ENCODE results near the gene EHMT1.
"Not testable (repeated sequence)": the region's sequence is repeated elsewhere in the genome, so short reads cannot be mapped to it uniquely, and the experiment has no call there.

EHMT1 gene

DNA sequence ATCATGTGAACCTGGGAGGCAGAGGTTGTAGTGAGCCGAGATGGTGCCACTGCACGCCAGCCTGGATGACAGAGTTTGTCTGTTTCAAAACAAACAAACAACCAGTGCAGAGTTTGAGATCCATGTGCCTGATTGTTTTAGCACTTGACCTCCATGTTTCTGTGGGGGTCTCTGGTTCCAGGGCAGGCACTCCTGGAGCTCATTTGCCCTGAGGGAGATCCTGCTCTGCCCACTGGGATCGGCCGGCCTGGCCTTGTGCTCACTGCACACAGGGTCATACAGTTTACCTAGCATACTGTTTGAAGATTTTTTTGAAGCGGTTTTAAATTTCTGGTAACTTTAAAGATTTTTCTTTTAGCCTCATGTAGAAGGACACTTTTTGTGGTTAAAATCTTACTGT is 78.4 kb downstream of the EHMT1 start:
- DNase-seq, result no peak

DNA sequence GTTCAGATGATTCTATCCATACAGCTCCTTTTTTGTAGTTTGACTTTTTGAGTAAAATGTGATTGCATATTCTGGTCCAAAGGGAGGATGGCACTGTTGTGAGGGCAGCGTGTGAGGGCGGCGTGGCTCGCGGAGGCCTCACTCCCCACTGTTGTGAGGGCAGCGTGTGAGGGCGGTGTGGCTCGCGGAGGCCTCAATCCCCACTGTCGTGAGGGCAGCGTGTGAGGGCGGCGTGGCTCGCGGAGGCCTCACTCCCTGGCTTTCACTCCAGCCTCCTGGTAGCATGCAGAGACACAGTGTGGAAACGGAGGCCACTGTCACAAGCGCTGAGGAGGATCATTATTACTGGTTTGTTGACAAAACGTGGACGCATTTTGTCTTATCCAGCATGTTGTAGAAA is 79.0 kb downstream of the EHMT1 start:
- no peak for DNase-seq

DNA sequence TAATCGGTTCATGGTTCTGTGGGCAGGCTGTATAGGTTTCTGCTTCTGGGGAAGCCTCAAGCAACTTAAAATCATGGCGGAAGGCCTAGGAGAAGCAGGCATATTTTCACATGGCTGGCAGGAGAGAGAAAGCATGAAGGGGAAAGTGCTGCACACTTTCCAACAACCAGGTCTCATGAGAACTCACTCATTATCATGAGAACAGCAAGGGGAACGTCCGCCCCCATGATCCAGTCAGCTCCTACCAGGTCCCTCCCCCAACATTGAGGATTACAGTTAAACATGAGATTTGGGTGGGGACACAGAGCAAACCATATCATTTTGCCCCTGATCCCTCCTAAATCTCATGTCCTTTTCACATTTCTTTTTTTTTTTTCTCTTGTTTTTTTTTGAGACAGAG is 82.1 kb downstream of the EHMT1 start:
- DNase-seq, result no peak

DNA sequence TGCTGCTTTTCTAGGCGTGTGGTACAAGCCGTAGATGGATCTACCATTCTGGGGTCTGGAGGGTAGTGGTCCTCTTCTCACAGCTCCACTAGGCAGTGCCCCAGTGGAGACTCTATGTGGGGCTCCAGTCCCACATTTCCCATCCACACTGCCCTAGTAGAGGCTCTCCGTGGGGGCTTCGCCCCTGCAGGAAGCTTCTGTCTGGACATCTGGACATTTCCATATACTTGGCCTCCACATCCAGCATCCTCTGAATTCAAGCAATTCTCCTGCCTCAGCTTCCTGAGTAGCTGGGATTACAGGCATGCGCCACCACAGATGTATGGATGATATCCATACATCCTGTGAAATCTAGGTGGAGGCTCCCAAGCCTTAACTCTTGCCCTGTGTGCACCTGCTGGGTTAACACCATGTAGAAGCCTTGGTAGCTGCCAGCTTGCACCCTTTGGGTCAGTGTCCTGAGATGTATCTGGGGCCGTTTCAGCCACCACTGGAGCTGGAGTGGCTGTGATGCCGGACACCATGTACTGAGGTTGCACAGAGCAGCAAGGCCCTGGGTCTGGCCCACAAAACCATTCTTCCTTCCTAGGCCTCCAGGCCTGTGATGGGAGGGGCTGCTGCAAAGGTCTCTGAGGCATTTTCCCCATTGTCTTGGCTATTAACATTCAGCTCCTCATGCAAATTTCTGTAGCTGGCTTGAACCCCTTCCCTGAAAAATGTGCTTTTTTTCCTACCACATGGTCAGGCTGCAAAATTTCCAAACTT is 84.0 kb downstream of the EHMT1 start:
- DNase-seq, result no peak

DNA sequence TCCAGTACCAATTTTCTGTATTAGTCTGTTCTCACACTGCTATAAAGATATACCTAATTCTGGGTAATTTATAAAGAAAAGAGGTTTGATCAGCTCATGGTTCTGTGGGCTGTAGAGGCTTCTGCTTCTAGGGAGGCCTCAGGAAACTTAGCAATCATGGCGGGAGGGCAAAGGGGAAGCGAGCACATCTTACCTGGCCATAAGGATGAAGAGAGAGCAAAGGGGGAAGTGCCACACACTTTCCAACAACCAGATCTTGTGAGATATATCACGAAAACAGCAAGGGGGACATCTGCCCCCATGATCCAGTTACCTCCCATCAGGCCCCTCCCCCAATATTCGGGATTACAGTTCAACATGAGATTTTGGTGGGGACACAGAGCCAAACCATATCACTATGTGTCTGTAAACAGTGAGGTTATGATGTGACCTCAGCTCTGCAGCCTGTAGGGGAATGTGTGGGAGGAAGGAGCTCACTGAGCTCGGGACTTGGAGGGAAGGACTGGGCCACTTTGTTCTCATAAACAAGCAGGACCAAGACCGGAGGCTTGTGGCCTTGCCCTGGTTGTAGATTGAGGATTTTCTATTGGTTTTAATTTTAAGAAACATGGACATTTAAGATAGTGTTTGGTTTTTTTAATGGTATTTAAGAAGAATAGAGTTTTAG is 85.2 kb downstream of the EHMT1 start:
- no peak for DNase-seq

DNA sequence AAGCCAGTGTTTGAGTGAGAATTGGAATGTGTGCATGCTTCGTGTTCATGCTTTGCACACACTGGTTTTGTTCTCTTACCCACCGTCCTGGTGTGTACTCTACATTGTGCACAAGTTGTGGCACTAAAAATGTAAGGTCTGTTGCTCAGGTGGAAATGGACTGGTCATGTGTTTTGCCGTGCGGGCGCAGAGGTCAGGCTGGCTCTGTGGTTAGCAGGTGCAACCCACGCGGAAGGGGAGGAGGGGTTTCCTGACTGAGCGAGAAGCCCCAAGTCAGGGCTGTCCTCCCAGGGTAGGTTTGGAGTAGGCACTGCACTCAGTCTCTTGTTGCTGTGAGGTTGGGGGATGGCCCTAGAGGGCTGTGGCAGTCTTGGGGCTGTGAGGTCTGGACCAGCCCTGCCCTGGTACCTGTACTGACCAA is 86.6 kb downstream of the EHMT1 start:
- DNase-seq, result no peak

DNA sequence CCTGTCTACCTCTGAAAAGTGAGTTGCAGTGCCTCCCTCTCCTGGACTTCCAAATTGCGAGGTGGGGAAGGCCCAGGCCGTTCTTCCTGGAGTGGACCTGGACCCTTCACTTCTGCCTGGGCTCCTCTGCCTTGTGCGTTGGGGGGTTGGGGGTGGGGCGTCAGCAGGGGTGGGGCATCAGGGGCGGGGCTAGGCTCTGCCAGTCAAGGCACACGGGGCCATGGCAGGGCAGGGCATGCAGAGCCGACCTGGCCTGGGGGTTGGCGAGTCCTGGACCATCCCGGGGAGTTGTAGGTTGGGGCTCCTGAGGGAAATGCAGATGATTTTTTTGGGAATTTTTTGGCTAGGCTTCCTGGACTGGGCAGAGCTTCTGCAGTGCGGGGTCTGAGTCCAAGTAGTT is 87.1 kb downstream of the EHMT1 start:
- no peak for DNase-seq

DNA sequence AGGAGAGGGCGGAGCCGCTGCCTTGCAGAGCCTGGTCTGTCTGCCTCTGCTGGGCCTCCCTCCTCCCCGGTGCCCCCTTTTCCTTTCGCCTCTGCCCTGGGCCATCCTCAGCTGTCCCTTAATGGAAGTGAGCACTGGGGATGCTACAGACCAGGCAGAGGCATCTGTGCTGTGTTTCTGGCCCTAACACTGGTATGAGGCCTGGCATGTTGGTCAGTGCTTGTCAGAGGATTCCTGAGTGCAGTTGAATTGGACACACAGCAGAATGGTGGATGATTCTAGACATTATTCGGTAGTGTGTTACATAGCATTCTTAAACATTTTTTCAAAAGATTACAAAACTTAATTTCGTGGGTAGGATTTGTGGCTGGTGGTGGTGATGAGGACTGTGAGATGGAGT is 88.6 kb downstream of the EHMT1 start:
- no peak for DNase-seq

DNA sequence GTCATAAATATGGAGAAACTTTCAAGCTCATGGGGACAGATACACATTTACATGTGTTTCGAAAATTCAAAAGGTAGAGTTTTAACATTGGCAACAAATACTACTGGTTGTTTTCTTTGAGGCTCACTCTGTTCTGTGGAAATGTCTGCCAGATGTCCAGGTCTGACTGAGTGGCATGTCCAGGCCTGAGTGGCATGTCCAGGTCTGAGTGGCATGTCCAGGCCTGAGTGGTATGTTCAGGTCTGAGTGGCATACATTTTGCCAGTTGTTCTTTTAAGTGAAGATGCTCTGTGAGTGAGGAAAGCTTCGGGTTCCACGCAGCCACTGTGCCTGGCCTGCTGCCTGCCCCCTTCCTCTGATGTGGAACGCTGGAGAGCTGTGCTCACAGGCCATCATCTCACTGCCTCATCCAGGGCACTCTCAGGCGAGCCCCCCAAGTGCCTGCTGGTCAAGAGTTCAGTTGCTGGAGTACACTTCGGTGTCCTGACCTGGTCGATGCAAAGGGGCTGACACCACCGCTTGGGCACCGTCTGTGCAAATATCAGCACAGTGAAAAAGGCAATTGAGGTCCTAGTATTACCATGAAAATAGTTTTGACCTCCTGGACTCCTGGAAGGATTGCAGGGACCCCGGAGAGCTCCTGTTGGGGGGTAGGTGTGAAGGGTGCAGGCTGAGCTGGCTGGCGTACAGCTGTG is 89.9 kb downstream of the EHMT1 start:
- no peak for DNase-seq

DNA sequence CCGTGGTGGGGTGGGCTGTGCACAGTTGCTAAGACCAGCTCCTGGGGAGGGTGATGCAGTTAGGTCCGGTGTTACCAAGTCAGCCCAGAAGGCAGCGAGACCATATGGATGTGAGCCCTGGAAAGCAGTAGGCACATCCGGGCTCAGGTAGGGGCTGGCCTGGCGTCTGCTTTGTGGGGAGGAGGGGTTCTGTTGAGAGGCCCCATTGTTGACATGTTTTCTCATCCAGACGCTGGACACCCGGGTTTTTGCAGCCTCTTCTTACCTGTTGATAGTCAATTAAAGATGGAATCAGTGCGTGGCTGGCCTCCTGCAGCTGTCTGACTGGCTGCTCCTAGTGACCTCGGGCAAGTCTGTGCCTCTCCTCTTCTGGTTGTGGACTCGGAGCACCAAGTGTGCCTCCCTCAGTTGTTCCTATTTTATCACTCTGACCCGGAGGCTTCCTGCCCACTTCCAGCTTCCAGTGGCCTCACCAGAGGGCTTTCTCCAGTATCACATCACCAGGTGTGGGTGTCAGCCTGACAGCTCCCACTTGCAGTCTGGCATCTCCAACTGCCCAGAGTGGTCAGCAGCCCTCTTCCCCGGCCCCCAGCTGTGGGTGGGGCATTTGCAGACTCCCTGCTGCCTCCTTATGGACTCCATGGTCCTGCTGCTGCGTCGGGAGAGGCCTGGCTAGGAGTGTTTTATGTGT is 90.8 kb downstream of the EHMT1 start:
- no peak for DNase-seq

DNA sequence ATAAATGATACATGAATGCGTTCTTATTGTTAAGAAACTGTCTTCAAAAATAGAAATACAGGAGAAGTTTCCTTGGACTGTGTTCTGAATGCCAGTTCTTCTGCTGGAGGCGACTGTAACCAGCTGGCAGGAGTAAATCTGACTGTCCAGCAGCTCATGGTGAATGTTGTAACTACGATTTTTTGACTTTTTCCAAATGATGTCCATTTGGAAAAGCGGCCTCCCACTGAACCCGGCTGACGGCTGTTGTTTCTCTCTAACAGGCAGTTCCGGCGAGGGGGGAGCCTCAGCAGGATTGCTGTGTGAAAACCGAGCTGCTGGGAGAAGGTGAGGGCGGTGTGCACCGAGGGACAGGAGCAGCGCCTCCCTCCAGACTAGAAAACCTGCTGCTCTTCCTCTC is 91.9 kb downstream of the EHMT1 start:
- DNase-seq, result no peak

DNA sequence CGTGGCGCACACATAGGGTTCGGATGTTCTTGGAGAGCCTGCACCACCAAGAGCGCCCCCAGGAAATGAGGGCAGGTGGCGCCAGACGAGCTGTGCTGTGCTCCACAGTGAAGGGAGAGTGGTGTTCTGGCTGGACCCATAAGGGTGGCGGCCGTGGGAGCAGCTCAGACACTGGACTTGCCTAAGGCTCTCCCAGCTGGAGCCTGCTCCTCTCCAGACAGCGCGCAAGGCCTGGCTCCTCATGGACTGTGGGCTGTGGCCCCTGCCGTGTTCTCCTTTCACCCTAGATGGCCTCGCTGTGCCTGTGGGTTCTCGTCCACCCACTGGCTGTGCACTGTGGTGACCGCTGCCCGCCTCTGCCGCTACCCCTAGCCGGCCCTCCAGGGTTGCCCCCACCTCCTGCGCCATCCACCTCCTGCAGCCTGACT is 92.9 kb downstream of the EHMT1 start:
- no peak for DNase-seq

DNA sequence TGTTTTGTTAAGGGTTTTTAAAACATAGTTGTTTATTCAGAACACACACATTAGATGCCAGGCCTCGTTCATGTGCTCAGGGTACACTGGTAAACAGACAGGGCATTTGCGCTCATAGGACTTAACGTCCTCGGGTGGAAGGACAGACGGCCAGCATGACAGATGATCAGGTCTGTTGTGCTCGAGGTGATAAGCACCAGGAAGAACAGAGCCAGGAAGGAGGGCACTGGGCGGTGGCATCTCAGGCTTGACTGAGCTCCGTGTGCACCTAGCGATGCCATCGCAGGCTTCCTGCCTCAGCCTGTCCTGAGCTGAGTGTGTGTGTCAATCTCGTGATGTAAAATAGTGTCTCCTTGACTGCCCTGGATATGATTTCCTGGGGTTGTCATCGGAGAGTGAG is 96.5 kb downstream of the EHMT1 start:
- no peak for DNase-seq

DNA sequence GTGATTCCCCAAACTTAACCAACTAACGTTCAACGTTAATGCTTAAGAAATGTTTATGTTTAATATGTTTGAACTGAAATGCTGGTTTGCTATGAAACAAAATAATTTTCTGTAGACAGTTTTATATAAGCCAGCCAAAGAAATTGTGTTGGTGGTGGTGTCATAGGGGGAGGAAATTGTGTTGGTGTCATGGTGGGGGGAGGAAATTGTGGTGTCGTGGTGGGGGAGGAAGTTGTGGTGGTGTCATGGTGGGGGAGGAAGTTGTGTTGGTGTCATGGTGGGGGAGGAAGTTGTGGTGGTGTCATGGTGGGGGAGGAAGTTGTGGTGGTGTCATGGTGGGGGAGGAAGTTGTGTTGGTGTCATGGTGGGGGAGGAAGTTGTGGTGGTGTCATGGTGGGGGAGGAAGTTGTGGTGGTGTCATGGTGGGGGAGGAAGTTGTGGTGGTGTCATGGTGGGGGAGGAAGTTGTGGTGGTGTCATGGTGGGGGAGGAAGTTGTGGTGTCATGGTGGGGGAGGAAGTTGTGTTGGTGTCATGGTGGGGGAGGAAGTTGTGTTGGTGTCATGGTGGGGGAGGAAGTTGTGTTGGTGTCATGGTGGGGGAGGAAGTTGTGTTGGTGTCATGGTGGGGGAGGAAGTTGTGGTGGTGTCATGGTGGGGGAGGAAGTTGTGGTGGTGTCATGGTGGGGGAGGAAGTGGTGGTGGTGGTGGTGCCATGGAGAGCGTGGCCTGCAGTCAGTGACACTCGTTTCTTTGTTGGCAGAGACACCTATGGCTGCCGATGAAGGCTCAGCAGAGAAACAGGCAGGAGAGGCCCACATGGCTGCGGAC is 97.3 kb downstream of the EHMT1 start:
- not testable (repeated sequence) for DNase-seq

DNA sequence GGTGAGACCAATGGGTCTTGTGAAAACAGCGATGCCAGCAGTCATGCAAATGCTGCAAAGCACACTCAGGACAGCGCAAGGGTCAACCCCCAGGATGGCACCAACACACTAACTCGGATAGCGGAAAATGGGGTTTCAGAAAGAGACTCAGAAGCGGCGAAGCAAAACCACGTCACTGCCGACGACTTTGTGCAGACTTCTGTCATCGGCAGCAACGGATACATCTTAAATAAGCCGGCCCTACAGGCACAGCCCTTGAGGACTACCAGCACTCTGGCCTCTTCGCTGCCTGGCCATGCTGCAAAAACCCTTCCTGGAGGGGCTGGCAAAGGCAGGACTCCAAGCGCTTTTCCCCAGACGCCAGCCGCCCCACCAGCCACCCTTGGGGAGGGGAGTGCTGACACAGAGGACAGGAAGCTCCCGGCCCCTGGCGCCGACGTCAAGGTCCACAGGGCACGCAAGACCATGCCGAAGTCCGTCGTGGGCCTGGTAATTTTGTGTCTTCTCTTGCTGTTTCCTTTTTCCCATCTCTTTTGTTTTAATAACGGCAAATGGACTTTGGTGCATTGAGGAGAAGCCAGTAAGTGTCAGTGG is 98.0 kb downstream of the EHMT1 start:
- DNase-seq, result no peak

DNA sequence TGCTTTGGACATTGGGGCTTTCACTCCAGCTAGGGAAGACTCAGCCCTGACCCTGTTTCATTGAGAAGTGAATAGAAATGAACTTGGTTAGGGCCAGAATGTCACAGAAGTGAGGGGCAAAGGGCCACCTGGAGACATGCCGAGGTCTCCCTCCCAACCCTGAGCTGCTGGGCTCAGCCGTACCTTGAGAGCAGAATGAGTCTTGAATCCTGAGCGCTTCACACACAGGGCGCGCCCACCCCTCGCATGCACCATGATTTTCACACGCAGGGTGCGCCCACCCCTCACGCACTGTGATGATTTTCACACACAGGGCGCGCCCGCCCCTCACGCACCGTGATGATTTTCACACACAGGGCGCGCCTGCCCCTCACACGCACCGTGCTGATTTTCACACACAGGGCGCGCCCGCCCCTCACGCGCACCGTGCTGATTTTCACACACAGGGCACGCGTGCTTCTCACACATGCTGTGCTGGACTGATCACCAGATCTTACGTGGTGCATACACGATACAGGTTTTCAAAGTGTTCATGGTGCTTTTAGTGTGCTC is 99.0 kb downstream of the EHMT1 start:
- no peak for DNase-seq

DNA sequence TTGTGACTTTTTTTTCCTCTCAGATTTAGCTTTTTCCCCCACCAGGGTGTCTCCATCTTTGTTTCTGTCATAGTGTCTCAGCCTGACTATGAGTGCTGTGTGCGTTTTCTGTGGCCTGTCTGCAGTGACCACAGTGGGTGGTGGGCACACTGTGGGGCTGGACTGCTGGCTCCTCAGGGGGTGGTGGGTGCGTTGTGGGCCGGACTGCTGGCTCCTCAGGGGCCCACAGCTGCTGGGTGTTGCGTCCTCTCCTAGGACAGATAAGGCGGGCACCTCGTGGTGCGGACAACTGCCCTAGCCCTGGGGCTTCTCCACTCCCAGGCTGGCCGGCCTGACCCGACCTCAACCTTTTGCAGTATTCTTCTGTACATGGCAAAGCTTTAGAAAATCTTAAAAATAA is 100.4 kb downstream of the EHMT1 start:
- no peak for DNase-seq

DNA sequence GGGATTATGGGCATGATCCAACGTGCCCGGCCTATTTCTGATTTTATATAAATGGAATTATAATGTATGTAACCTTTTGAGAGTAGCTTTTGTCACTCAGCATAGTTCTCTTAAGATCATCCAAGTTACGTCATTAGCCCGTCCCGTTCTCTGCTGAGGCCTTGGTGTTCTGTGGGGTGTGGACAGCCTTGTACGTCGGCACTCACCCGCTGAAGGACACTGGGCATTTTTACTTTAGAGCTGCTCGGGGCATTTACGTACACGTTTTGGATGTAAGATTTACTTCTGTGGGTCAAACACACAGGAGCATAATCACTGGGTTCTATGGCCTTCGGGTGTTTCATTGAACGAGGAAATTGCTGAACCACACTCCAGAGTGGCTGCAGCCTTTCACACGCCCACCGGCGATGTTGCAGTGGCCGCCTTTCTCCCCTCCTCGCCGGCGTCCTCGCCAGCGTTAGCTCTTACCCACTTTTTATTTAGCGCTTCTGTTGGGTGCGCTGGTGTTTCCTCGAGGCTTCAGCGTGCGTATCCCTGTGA is 101.8 kb downstream of the EHMT1 start:
- DNase-seq, result no peak

DNA sequence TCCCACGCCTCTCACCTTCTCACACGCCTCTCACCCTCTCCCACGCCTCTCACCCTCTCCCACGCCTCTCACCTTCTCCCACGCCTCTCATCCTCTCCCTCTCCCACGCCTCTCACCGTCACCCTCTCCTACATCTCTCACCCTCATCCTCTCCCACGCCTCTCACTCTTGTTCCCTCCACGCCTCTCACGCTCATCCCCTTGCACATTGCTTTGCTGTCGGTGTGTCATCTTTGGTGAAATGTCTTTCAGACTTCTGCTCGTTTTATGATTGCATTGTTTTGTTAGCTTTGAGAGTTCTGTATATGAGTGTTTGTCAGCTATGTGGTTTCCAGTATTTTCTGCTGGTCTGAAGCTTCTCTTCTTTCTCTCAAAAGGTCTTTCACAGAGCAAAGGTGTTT is 102.7 kb downstream of the EHMT1 start:
- DNase-seq, result no peak

DNA sequence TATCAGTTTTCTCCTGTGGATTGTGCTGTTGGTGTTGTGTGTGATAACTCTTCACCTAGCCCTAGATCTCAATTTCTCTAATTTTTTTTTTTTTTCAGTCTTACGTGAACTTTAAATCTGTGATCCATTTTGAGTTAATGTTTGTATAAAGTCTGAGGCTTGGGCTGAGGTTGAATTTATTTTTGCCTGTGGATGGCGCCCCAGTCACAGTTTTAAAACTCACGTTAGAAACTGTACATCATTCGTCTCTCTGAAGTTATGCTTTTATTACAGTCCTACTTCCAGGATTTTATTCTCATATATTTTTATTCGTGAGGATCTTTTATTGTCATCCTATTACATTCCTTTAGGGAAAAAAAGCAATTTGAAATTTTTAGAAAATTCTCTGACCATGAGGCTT is 103.1 kb downstream of the EHMT1 start:
- DNase-seq, result no peak

DNA sequence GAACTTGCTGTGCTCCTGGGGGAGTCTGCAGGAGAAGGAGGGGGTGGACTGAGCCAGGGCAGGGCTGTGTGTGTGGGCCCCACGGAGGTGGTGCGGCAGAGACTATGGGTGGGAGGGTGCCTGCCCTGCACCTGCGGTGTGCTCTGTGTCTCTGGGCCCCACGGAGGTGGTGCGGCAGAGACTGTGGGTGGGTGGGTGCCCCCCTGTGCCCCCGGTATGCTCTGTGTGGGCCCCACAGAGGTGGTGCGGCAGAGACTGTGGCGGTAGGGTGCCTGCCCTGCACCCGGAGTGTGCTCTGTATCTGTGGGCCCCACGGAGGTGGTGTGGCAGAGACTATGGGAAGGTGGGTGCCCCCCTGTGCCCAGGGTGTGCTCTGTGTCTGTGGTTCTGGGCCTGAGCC is 103.7 kb downstream of the EHMT1 start:
- no peak for DNase-seq

DNA sequence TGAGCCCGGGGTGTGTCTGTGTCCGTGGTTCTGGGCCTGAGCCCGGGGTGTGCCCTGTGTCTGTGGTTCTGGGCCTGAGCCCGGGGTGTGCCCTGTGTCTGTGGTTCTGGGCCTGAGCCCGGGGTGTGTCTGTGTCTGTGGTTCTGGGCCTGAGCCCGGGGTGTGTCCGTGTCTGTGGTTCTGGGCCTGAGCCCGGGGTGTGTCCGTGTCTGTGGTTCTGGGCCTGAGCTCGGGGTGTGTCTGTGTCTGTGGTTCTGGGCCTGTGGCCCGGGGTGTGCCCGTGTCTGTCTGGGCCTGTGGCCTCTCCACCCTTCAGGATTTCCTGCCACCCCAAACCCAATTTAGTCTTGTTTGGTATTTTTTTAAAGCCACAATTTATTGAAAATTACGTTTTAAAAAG is 104.6 kb downstream of the EHMT1 start:
- not testable (repeated sequence) for DNase-seq
